ENCODE results near the gene SYDE2.
"Not testable (repeated sequence)": the region's sequence is repeated elsewhere in the genome, so short reads cannot be mapped to it uniquely, and the experiment has no call there.

The SYDE2 gene

GRCh38 chr1:85208488-85208887, 7.7 kb upstream of the SYDE2 start:
- DNase-seq = no peak

GRCh38 chr1:85203573-85204171, 2.9 kb upstream of the SYDE2 start:
- DNase-seq = no peak

DNA sequence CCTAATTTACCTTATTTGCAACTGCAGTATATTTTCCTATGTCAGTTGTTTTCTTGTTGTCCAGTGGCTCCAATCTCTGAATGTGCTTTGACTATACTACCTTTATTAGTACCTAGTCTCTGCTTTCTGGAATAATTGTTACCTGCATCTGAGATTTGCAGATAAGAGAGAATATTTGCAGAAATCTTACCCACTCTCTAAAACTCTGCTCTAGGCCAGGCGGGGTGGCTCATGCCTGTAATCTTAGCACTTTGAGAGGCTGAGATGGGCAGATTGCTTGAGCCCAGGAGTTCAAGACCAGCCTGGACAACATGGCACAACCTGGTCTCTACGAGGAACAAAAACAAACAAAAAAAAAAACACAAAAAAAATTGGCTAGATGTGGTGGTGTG, 2.0 kb upstream of the SYDE2 start:
- DNase-seq = no peak

GRCh38 chr1:85202092-85202863, 1.5 kb upstream of the SYDE2 start:
- DNase-seq = no peak

- peak; percentile 60 for DNase-seq
Observed at GRCh38 chr1:85201340-85202091, 700 bp upstream of the SYDE2 start.

DNA sequence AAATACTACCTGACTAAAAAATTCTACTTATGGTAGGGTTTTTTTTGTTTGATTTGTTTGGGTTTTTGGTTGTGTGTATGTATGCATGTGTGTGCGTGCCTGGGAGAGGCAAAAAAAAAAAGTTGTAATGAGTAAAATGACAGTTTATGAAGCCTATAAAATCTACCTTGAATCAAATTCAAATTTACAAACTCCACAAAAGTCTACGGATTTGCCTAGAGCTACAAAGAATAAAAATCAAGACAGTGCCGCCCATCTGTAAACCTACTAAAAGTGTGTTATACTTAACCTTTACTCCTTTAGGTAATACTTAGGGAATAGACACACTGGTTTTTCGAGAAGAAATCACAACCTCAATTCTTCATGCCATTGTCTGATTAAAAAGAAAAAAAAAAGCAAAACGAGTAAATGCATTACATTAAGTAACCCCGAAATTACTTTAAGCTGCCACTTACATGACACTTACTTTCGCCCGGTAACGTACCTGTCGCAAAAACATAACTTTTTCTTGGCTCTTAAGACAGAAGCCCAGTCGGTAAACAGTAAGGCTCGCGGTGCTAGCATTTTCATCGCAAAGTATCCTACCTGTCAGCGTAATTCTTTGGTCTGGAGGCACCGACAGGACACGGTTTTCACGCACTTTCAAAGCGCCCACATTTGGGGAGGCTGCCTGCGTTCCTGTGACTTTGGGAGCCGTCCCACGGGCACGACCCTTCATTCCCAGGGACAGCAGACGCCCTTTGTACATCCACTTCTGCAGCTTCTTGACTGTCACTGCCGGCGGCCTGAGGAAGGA, 951 bp downstream of the SYDE2 start:
- no peak for DNase-seq

- DNase-seq = no peak
Observed at GRCh38 chr1:85198864-85199263, 2.0 kb downstream of the SYDE2 start.

DNA sequence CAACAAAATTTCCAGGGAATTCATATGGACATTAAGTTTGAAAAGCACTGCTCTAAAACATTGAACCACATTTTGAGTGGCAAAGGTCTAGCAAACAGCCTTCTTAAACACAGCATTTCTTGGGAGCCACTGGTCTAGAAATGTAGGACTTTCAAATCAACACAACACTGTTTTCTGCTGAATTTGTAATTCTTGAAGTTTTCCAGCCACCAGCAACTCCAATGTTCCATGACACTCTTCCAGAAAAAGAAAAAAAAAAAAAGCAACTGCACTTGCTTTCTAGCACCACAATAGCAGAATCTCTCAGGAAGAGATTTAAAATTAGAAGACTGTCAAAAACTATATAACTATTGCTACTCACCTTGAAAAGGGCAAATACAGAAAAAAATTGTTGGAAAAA, 4.5 kb downstream of the SYDE2 start:
- no peak for DNase-seq

- DNase-seq = peak; percentile 5
Observed at GRCh38 chr1:85195703-85196102, 5.1 kb downstream of the SYDE2 start.

DNA sequence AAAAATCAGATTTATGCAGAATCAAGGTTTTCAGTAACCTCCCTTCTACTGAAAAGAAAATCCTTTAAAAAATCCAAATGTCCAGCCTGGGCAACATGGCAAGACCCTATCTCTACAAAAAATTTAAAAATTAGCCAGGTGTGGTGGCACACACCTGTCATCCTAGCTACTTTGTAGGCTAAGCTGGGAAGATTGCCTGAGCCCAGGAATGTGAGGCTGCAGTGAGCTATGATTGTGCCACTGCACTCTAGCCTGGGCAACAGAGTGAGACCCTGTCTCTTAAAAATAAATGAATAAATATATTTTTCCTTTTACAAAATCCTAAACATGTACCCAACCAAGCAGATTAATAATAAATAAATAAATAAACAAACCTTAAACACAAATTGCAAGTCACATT, 8.7 kb downstream of the SYDE2 start:
- not testable (repeated sequence) for DNase-seq

DNA sequence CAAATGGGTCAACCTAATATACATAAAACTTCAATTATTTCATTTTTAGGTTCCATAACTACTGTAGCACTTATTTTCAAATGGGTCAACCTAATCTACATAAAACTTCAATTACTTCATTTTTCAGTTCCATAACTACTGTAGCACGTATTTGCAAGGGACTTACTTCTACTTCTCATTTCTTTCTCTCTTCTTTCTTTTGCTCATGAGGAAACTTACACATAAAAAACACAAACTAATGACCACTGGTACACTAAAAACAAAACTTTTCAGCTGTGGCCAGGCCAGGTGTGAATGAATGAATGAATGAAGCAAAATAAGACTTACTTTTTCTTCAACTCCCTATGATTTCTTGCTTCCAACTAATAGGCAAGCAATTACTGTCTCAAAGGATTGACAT, 11.7 kb downstream of the SYDE2 start:
- no peak for DNase-seq

DNA sequence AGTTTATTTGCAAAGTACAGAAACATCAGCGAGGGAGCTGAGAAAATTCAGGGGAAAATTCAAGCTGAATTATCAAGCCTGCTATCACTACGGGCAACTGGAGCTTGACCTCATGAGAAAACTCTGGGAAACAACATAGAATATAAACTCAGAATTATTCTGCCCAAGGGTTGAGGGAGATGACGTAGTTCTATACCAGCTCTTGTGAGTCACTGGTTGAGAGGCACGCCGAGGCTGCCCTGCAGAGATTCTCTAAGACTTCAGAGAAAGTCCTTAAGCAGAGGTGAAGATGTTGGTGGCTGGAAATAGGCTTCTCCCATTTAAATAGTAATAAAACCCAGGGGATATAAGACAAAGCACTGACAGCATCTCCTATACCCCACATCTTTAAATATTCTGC, 12.3 kb downstream of the SYDE2 start:
- DNase-seq = no peak

DNA sequence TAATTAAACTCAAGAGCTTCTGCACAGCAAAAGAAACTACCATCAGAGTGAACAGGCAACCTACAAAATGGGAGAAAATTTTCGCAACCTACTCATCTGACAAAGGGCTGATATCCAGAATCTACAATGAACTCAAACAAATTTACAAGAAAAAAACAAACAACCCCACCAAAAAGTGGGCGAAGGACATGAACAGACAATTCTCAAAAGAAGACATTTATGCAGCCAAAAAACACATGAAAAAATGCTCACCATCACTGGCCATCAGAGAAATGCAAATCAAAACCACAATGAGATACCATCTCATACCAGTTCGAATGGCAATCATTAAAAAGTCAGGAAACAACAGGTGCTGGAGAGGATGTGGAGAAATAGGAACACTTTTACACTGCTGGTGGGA, 13.8 kb downstream of the SYDE2 start:
- not testable (repeated sequence) for DNase-seq

GRCh38 chr1:85184245-85184644, 16.6 kb downstream of the SYDE2 start:
- DNase-seq = no peak

DNA sequence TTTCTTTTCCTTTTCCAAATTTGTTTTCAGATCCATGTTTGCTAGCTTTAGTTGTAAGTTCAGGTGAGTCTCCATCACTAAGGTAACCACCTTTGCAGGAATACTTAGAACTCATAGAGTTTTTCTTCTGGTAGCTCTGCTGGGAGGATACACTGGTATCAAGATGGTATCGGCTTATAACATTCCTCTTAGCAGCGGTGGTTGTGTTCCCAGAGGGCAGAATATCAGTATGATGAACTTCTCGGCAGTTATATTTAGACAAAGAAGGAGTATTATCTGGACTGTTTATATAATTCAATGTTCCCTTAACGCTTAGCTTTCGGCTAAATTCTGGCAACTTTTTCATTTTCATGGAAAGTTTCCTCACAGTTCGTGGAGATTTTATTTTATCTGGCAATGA, 18.1 kb downstream of the SYDE2 start:
- DNase-seq = no peak

- no peak for DNase-seq
Observed at GRCh38 chr1:85180869-85181268, 19.9 kb downstream of the SYDE2 start.

GRCh38 chr1:85179522-85179921, 21.3 kb downstream of the SYDE2 start:
- no peak for DNase-seq

GRCh38 chr1:85178396-85178795, 22.4 kb downstream of the SYDE2 start:
- no peak for DNase-seq

DNA sequence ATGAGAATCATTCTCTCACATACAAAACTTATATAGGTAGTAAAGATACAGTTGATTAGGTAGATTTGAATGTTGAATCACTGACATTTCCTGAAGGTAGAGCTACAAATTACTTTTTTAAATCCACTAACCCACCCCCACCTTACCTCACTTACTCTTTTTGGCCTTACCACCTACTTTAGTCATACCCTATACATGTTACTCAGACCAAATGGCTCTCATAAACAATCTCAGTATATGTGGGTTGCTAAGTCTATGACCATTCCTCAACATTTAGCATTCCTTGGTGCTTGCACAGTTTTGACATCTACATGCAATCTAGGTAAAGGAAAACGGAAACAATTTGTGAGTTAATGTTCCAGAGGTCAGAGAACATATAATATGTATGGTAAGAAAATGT, 26.3 kb downstream of the SYDE2 start:
- DNase-seq = no peak

- no peak for DNase-seq
Observed at GRCh38 chr1:85172684-85173337, 28.0 kb downstream of the SYDE2 start.

DNA sequence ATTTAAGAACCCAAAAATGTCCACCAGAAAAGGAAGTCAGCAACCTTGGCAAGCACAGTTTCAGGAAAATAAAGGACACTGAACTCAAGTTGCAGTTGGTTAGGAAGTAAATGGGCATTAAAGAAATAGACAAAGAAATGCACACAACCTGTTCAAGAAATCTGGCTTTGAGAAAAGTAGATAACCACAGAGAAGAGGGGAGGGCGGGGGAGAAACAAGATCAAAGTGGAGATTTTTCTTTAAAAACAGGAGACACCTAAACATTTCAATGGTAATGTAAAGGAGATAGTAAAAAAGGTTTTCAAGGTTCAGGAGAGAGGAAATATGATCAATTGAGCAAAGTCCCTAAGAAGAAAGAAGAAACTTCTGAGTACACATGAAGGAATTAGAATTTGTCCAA, 29.1 kb downstream of the SYDE2 start:
- no peak for DNase-seq

GRCh38 chr1:85168884-85169283, 31.9 kb downstream of the SYDE2 start:
- no peak for DNase-seq

DNA sequence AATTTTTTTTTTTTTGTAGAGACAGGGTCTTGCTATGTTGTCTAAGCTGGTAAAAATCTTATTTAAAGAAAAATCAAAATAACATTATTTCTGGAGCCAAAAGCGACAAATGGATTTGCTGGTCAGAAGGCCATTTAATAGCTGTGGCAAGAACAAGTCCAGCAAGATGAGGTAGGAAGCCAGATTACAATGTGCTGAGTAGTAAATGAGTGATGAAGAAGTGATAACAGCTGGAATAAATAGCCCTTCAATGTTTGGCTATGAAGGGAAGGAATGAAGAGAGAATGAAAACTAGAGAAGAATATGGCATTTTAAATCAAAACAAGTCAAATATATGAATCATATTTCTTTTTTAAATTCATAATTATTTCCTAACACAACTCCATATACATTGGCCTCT, 34.5 kb downstream of the SYDE2 start:
- DNase-seq = no peak
